Breast epithelium (tissue), 4 donors: ENCODE results near the gene CPNE5. TPM values are rescaled to one million over a fixed set of nuclear protein-coding genes. Genes with fewer than 3 reads are reported as not detected.

ENCODE experiments used
- DNase-seq, 2 donors: peaks; one replicate each; pipeline ENCODE4 v3.0.0-alpha.2; 2019; ENCODE audit warnings: low spot score in 2 of 2
- H3K27ac ChIP-seq, 2 donors: fragments of 200-600 bp; sonication (generic) in 1 of 2; one replicate each; pipeline ENCODE4 v1.5.1; 2016 to 2019; ENCODE audit warnings: mild to moderate bottlenecking in 1 of 2
- H3K27me3 ChIP-seq, 2 donors: fragments of 200-600 bp; sonication (generic) in 1 of 2; one replicate each; pipeline versions ENCODE4 v1.5.1 to v1.6.0; 2017 to 2019; ENCODE audit warnings: control low read depth in 1 of 2, mild to moderate bottlenecking in 1 of 2
- H3K36me3 ChIP-seq: fragments of 200-600 bp; one replicate; pipeline ENCODE4 v1.5.1; 2019
- H3K4me1 ChIP-seq, 2 donors: fragments of 200-600 bp; sonication (generic); one replicate each; pipeline ENCODE4 v1.5.1; 2016 to 2019; ENCODE audit warnings: control low read depth in 1 of 2
- H3K4me3 ChIP-seq, 3 donors: fragments of 200-600 bp; sonication (generic); 1 replicate in 2 of 3; 2 replicates in 1 of 3; pipeline ENCODE4 v1.5.1; 2016 to 2019; ENCODE audit warnings: mild to moderate bottlenecking in 3 of 3, moderate library complexity in 2 of 3
- H3K9me3 ChIP-seq, 2 donors: fragments of 200-600 bp; sonication (generic) in 1 of 2; one replicate each; pipeline ENCODE4 v1.5.1; 2016 to 2019; ENCODE audit warnings: control low read depth in 1 of 2
- POLR2A ChIP-seq: fragments of 450-650 bp; IDR thresholded peaks from one replicate; pipeline ENCODE4 v1.6.1; 2016; ENCODE audit warnings: antibody characterized with exemption, mild to moderate bottlenecking, moderate library complexity
- POLR2AphosphoS5 ChIP-seq, 3 donors: sonication (generic); formaldehyde crosslinking; IDR thresholded peaks; one replicate each; pipeline ENCODE4 v1.6.1; 2017; ENCODE audit warnings: antibody characterized with exemption in 3 of 3
- intact Hi-C: fragments of 100-400 bp; cut with DNase I; formaldehyde crosslinking; loops from one replicate; pipeline ENCODE4 v1.15.1; 2023; ENCODE audit warnings: low total_unique reads
- total RNA-seq, 3 donors: library from RNA; depleted of rRNA; stranded (reverse); fragments of >200 nt; gene quantifications; one replicate each; pipeline ENCODE4 v1.1.0, GENCODE V29; 2016
- TF ChIP-seq, protein P1 (sequence below), 3 donors: fragments of 450-650 bp; IDR thresholded peaks; one replicate each; pipeline ENCODE4 v1.5.1; 2016 to 2017; ENCODE audit warnings: antibody characterized with exemption in 3 of 3, mild to moderate bottlenecking in 3 of 3, moderate library complexity in 3 of 3

The CPNE5 gene
- total RNA-seq, 3 donors from 2014 or later = 0.96 to 5.2 (median 3.7) TPM

DNA sequence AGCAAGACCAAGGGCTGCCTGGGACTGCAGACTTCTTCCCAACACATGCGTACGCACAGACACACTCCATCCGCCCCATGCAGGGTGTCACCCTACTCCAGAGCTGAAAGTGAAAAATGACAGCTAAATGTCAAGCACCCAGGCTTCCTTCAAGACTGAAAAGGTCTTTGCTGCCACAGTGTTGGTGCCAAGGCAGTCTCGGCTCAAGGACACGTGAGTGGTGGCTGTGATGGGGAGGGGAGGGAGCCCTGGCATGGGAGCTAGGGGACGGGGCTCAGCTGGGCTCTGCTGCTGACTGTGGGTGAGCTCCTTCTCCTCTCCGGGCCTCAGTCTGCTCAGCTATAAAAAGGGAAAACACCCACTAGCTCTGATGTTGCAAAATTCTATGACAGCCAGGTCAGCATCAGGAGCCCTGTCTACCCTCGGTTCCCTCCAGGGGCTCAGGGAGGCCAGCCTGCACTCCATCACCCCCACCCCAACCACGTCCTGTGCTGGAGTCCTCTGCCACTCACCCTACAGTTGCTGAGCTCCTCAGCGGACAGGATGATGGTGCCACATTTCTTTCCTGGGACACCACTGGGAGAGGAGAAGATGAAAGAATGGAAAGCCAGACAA is 47.6 kb downstream of the CPNE5 start:
- Histone ChIP-seq H3K9me3 (no peaks in the 10 kb centered on the region), H3K36me3 (no peaks in the 10 kb centered on the region), H3K4me1 (no peaks in the 10 kb centered on the region), H3K4me3 (no peak overlapping the region), H3K27ac (no peak overlapping the region), H3K27me3 (no peaks in the 10 kb centered on the region)
- DNase-seq = no peak
- intact Hi-C loops = no loop called here
- TF ChIP-seq, protein P1, sequence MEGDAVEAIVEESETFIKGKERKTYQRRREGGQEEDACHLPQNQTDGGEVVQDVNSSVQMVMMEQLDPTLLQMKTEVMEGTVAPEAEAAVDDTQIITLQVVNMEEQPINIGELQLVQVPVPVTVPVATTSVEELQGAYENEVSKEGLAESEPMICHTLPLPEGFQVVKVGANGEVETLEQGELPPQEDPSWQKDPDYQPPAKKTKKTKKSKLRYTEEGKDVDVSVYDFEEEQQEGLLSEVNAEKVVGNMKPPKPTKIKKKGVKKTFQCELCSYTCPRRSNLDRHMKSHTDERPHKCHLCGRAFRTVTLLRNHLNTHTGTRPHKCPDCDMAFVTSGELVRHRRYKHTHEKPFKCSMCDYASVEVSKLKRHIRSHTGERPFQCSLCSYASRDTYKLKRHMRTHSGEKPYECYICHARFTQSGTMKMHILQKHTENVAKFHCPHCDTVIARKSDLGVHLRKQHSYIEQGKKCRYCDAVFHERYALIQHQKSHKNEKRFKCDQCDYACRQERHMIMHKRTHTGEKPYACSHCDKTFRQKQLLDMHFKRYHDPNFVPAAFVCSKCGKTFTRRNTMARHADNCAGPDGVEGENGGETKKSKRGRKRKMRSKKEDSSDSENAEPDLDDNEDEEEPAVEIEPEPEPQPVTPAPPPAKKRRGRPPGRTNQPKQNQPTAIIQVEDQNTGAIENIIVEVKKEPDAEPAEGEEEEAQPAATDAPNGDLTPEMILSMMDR (IDR thresholded peaks at IDR 0.05) = no peak
- TF ChIP-seq POLR2A (no peak), POLR2AphosphoS5 (IDR thresholded peaks at IDR 0.05) (no peak)

DNA sequence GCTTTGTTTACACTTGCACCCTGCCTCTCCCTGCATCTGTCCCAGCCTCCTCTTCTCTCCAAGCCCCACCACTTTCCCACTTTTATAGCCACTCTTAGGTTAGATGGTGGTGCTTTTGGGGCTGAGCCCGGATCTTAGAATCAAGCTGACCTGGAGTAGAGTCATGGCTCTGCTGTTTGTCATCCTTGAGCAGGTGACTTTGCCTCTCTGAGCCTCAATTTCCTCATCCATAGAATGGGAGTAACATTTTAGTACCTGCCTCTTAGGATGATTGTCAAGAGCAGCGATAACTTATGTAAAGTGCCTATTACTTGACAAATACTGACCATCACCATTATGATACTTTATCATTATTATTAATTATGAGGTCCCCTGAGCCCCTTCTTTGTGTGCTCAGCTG is 48.2 kb downstream of the CPNE5 start:
- H3K4me3 ChIP-seq = no peak overlapping the region
- no peaks in the 10 kb centered on the region for H3K4me1 ChIP-seq
- intact Hi-C loops = no loop called here
- TF ChIP-seq POLR2AphosphoS5 (IDR thresholded peaks at IDR 0.05) (no peak), POLR2A (no peak)
- TF ChIP-seq, protein P1 (IDR thresholded peaks at IDR 0.05) = no peak
- no peaks in the 10 kb centered on the region for H3K9me3 ChIP-seq
- DNase-seq = no peak
- H3K27me3 ChIP-seq = no peaks in the 10 kb centered on the region
- no peak overlapping the region for H3K27ac ChIP-seq
- H3K36me3 ChIP-seq = no peaks in the 10 kb centered on the region

DNA sequence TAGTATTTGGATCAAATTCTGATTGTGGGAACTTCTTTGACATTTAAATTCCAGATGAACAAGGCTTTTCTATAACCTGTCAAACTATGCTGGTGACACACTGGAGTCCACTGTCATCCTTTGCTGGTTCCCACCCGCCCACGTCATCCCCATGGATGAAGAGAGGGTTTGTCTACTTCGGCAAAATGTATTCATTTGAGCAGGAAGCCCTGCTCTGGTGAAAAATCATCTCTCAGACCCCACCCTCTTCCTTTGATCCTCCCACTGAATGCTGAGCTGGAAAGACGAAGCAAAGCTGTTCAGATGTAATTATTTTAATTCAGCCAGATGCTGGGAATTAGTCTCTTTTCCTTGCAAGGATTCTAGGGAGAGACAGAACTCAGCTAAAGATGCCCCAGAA is 50.5 kb downstream of the CPNE5 start:
- DNase-seq = no peak
- intact Hi-C loops = no loop called here
- H3K36me3 ChIP-seq = no peaks in the 10 kb centered on the region

DNA sequence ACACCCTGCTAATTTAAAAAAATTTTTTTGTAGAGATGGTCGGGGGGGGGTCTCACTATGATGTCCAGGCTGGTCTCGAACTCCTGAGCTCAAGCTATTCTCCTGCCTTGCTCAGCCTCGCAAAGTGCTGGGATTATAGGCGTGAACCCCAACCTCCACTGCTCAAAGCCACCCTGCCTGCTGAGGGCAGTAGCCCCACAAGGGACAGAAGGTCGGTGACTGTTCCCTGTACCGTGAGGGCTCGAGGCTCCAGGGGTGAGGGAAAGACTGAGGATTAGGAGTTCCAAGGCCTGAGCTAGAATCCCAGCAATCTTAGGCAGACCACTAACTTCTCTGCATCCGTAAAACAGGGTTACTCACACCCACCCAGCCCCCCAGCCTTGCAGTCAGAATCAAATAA is 51.1 kb downstream of the CPNE5 start:
- TF ChIP-seq, protein P1 (IDR thresholded peaks at IDR 0.05) = no peak
- no peak for TF ChIP-seq POLR2A
- no peak for TF ChIP-seq POLR2AphosphoS5 (IDR thresholded peaks at IDR 0.05)
- Histone ChIP-seq H3K9me3 (no peaks in the 10 kb centered on the region), H3K4me3 (no peak overlapping the region), H3K36me3 (no peaks in the 10 kb centered on the region), H3K27ac (no peak overlapping the region), H3K27me3 (no peaks in the 10 kb centered on the region), H3K4me1 (no peaks in the 10 kb centered on the region)
- intact Hi-C loops = no loop called here
- no peak for DNase-seq

More for the DNA sequence above, 50.5 kb downstream of the CPNE5 start:
- Histone ChIP-seq H3K9me3 (no peaks in the 10 kb centered on the region), H3K27ac (no peak overlapping the region), H3K4me3 (no peak overlapping the region), H3K4me1 (no peaks in the 10 kb centered on the region), H3K27me3 (no peaks in the 10 kb centered on the region)
- TF ChIP-seq, protein P1 (IDR thresholded peaks at IDR 0.05) = no peak
- TF ChIP-seq POLR2AphosphoS5 (IDR thresholded peaks at IDR 0.05) = no peak
- TF ChIP-seq POLR2A = no peak

DNA sequence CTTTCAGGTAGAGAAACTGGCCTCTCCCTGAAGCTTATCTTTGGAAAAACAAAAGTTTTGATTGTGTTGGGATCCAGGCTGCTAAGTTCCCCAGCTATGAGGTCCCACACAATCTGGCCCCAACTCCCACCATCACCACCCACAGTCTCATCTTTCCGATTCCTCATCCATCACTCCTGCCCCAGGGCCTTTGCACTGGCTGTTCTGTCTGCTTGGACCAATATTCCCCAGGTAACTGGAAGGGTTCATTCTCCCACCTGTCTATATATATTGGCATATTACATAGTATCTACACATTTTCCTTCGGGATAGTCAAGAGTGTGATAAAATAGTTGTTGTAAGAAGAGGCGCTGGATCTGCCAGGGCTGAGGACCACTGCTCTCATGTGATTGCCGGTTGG is 52.0 kb downstream of the CPNE5 start:
- DNase-seq = no peak
- TF ChIP-seq POLR2AphosphoS5 (IDR thresholded peaks at IDR 0.05) = no peak
- TF ChIP-seq POLR2A = no peak
- TF ChIP-seq, protein P1 (IDR thresholded peaks at IDR 0.05) = no peak
- H3K27me3 ChIP-seq = no peaks in the 10 kb centered on the region
- intact Hi-C loops = loop anchor here (2.0 kb wide), 1 partner anchor 50 kb away; no protein-coding TSS in a partner anchor
- H3K4me3 ChIP-seq = no peak overlapping the region
- no peak overlapping the region for H3K27ac ChIP-seq
- no peaks in the 10 kb centered on the region for H3K4me1 ChIP-seq
- H3K9me3 ChIP-seq = no peaks in the 10 kb centered on the region
- H3K36me3 ChIP-seq = no peaks in the 10 kb centered on the region
